IMR-90 (cell line): ENCODE data around the gene SLC4A2. TPM values are rescaled to one million over a fixed set of nuclear protein-coding genes. Genes with fewer than 3 reads are reported as not detected.

Experiments used
- ATAC-seq: fragments of 200-7000 bp; cut with Tn5 transposase; 2 replicates; pipeline ENCODE4 v1.9.1; 2020; ENCODE audit warnings: low read depth, mild to moderate bottlenecking, moderate library complexity
- BruUV-seq: library from RNA; stranded (reverse); fragments of 400-500 nt; replicated peaks from 2 replicates; lab custom pipeline; 2021; lab: Mats Ljungman, UMichigan
- CTCF ChIA-PET: fragments of 300-600 bp; formaldehyde crosslinking; extraction: SDS; loops from one replicate; lab custom pipeline; 2021; ENCODE audit warnings: antibody characterized with exemption; lab: Yijun Ruan, JAX
- POLR2A ChIA-PET: fragments of 300-600 bp; sonication (Branson Sonifier 250); formaldehyde crosslinking; loops from one replicate; lab custom pipeline; 2022; ENCODE audit warnings: antibody characterized with exemption; ENCODE audit not compliant: unreplicated experiment; lab: Charles Lee
- DNase-seq: peaks from one replicate; pipeline ENCODE4 v3.0.0; 2013
- H2AFZ ChIP-seq: replicated peaks from 2 replicates; pipeline ENCODE3; 2013; ENCODE audit warnings: low read length, mild to moderate bottlenecking; ENCODE audit not compliant: poor library complexity
- H2AK5ac ChIP-seq: 2 replicates; pipeline ENCODE4 v1.6.1; 2013; ENCODE audit warnings: low read depth, low read length, inconsistent platforms
- H2AK9ac ChIP-seq: replicated peaks from 2 replicates; pipeline ENCODE3; 2013; ENCODE audit warnings: mild to moderate bottlenecking, low read depth, low read length, moderate library complexity; ENCODE audit not compliant: poor library complexity
- H2BK120ac ChIP-seq: 2 replicates; pipeline ENCODE4 v1.6.1; 2013; ENCODE audit warnings: low read depth, low read length, inconsistent platforms
- H2BK15ac ChIP-seq: 3 replicates; pipeline ENCODE4 v1.6.1; 2013; ENCODE audit warnings: low read depth, low read length, inconsistent platforms
- H2BK20ac ChIP-seq: 2 replicates; pipeline ENCODE4 v1.6.1; 2013; ENCODE audit warnings: low read depth, mild to moderate bottlenecking, inconsistent platforms, low read length, moderate library complexity
- H2BK5ac ChIP-seq: 2 replicates; pipeline ENCODE4 v1.6.1; 2013; ENCODE audit warnings: mild to moderate bottlenecking, low read depth, low read length, inconsistent platforms; ENCODE audit not compliant: poor library complexity, severe bottlenecking
- H3K14ac ChIP-seq: replicated peaks from 2 replicates; pipeline ENCODE4 v1.6.1; 2013; ENCODE audit warnings: low read depth, low read length, inconsistent platforms
- H3K18ac ChIP-seq: 2 replicates; pipeline ENCODE4 v1.6.1; 2013; ENCODE audit warnings: low read depth, low read length, control low read depth
- H3K23ac ChIP-seq: 2 replicates; pipeline ENCODE4 v1.6.1; 2013; ENCODE audit warnings: low read depth, low read length, inconsistent platforms
- H3K27ac ChIP-seq: 2 replicates; pipeline ENCODE4 v1.5.1; 2013; ENCODE audit warnings: mild to moderate bottlenecking, control low read depth, low read length; ENCODE audit not compliant: insufficient read depth
- H3K27me3 ChIP-seq: 2 replicates; pipeline ENCODE4 v1.6.1; 2013; ENCODE audit warnings: low read length; ENCODE audit not compliant: control insufficient read depth, insufficient read depth
- H3K36me3 ChIP-seq: 2 replicates; pipeline ENCODE4 v1.6.1; 2013; ENCODE audit warnings: low read length, mixed read lengths; ENCODE audit not compliant: control insufficient read depth, insufficient read depth
- H3K4ac ChIP-seq: 2 replicates; pipeline ENCODE4 v1.6.1; 2013; ENCODE audit warnings: low read depth, low read length, inconsistent platforms
- H3K4me1 ChIP-seq: 2 replicates; pipeline ENCODE4 v1.6.1; 2013; ENCODE audit warnings: low read length, mixed read lengths; ENCODE audit not compliant: control insufficient read depth, insufficient read depth
- H3K4me2 ChIP-seq: 2 replicates; pipeline ENCODE4 v1.6.1; 2013; ENCODE audit warnings: low read depth, mild to moderate bottlenecking, control low read depth, low read length, moderate library complexity
- H3K4me3 ChIP-seq: 2 replicates; pipeline ENCODE4 v1.5.1; 2013; ENCODE audit warnings: low read depth, mild to moderate bottlenecking, control low read depth, low read length, moderate library complexity; ENCODE audit not compliant: insufficient read depth
- H3K56ac ChIP-seq: 2 replicates; pipeline ENCODE4 v1.6.1; 2013; ENCODE audit warnings: low read length, inconsistent platforms; ENCODE audit not compliant: insufficient read depth; ENCODE audit errors: extremely low read depth
- H3K79me1 ChIP-seq, 2 experiments: 2 replicates each; pipeline ENCODE4 v1.6.1; 2013; ENCODE audit warnings: low read length in 2 of 2, inconsistent platforms in 1 of 2, low read depth in 1 of 2
- H3K9ac ChIP-seq: 2 replicates; pipeline ENCODE4 v1.6.1; 2013; ENCODE audit warnings: low read depth, low read length, control low read depth
- H3K9me1 ChIP-seq: 2 replicates; pipeline ENCODE4 v1.6.1; 2013; ENCODE audit warnings: low read length, inconsistent platforms; ENCODE audit not compliant: insufficient read depth
- H3K9me3 ChIP-seq: 2 replicates; pipeline ENCODE4 v1.6.1; 2013; ENCODE audit warnings: low read length; ENCODE audit not compliant: control insufficient read depth, insufficient read depth
- H4K20me1 ChIP-seq: 2 replicates; pipeline ENCODE4 v1.6.1; 2013; ENCODE audit warnings: low read length, inconsistent platforms; ENCODE audit not compliant: insufficient read depth
- H4K5ac ChIP-seq: 2 replicates; pipeline ENCODE4 v1.6.1; 2013; ENCODE audit warnings: mild to moderate bottlenecking, low read depth, low read length, control low read depth
- H4K8ac ChIP-seq, 2 experiments: 2 replicates each; pipeline ENCODE4 v1.6.1; 2013; ENCODE audit warnings: low read depth in 2 of 2, low read length in 2 of 2, control low read depth in 1 of 2, inconsistent platforms in 1 of 2
- H4K91ac ChIP-seq: 2 replicates; pipeline ENCODE4 v1.6.1; 2013; ENCODE audit warnings: low read depth, low read length, inconsistent platforms; ENCODE audit not compliant: insufficient read depth
- CHD1 ChIP-seq: IDR thresholded peaks from 2 replicates; pipeline ENCODE4 v1.6.1; 2012; ENCODE audit warnings: low read depth, low read length, improper control_type of control experiment
- FOS ChIP-seq: fragments of 150-350 bp; IDR thresholded peaks from 2 replicates; pipeline ENCODE4 v1.6.1; 2016; ENCODE audit warnings: low read depth, low read length
- NFE2L2 ChIP-seq: fragments of 150-350 bp; IDR thresholded peaks from 2 replicates; pipeline ENCODE4 v1.6.1; 2016; ENCODE audit warnings: low read depth, mild to moderate bottlenecking, low read length
- USF2 ChIP-seq: fragments of 150-350 bp; IDR thresholded peaks from 2 replicates; pipeline ENCODE4 v1.6.1; 2017; ENCODE audit warnings: mild to moderate bottlenecking, antibody characterized with exemption, low read length, low read depth
- WGBS, 2 experiments: methylation state at CpG; one replicate each; pipeline versions ENCODE4 v1.1.5 to v1.1.7; 2013; ENCODE audit warnings: missing lambda C conversion rate in 2 of 2; ENCODE audit not compliant: insufficient read length in 1 of 2; ENCODE audit errors: extremely low coverage in 2 of 2; 5-methylcytosine and 5-hydroxymethylcytosine counted together
- dilution Hi-C: fragments of 300-500 bp; cut with HindIII; formaldehyde crosslinking; loops from one replicate; pipeline ENCODE4 v1.14.3; 2018; ENCODE audit warnings: low sequenced_read_pairs; ENCODE audit not compliant: unreplicated experiment
- in situ Hi-C: fragments of 300-500 bp; cut with MboI; formaldehyde crosslinking; loops from 3 replicates; pipeline ENCODE4 v1.14.3; 2019; ENCODE audit warnings: low sequenced_read_pairs, inconsistent platforms, mixed read lengths
- intact Hi-C: fragments of 100-400 bp; cut with micrococcal nuclease; formaldehyde crosslinking; loops from 2 replicates; pipeline ENCODE4 v1.10.0; 2022
- polyA plus RNA-seq, 3 experiments: library from polyadenylated mRNA; depleted of rRNA; stranded (reverse); fragments of >200 nt; gene quantifications; 2 replicates each; pipeline ENCODE4 v1.2.3, GENCODE V29; 2012; ENCODE audit warnings: low replicate concordance in 1 of 3
- total RNA-seq: library from RNA; depleted of rRNA; stranded (reverse); fragments of >200 nt; gene quantifications from 2 replicates; pipeline ENCODE4 v1.2.3, GENCODE V29; 2012
- TF ChIP-seq, protein P1 (sequence below): conservative IDR thresholded peaks from 2 replicates; pipeline ENCODE4 v1.5.1; 2012; ENCODE audit warnings: mild to moderate bottlenecking, low read depth, low read length, improper control_type of control experiment

The SLC4A2 gene
- total and polyA plus RNA-seq, 2 of the 4 experiments (the other 2 are of a cell fraction), result 29.6 to 91.0 TPM

- Histone ChIP-seq H3K27me3 (no peaks in the 10 kb centered on the region), H3K18ac (no peak overlapping the region), H3K4me2 (no peak overlapping the region), H3K14ac (no peak overlapping the region), H3K9ac (no peak overlapping the region), H3K4me1 (peaks cover 6% of the 10 kb centered on the region; the same call in 1 of the 2 replicates), H3K9me1 (0 out of 2 replicates have a peak, but pooled peaks cover 4% of the 10 kb centered on the region), H3K56ac (no peak overlapping the region), H2AFZ (no peak overlapping the region), H4K91ac (no peak overlapping the region), H4K5ac (no peak overlapping the region), H2AK5ac (no peak overlapping the region), H3K36me3 (peaks cover 86% of the 10 kb centered on the region), H2BK120ac (no peak overlapping the region), H4K20me1 (peaks cover 6% of the 10 kb centered on the region), H3K23ac (no peak overlapping the region), H2AK9ac (no peak overlapping the region), H3K79me1 (peaks cover 7 to 30% of the 10 kb centered on the region in 2 experiments), H3K27ac (no peak overlapping the region), H3K9me3 (no peaks in the 10 kb centered on the region), H2BK15ac (no peak overlapping the region), H3K4ac (no peak overlapping the region), H2BK20ac (no peak overlapping the region), H4K8ac (no peak overlapping the region), H2BK5ac (no peak overlapping the region), H3K4me3 (no peak overlapping the region)
- ChIA-PET POLR2A (no interaction called here), CTCF (no interaction called here)
- TF ChIP-seq, protein P1, sequence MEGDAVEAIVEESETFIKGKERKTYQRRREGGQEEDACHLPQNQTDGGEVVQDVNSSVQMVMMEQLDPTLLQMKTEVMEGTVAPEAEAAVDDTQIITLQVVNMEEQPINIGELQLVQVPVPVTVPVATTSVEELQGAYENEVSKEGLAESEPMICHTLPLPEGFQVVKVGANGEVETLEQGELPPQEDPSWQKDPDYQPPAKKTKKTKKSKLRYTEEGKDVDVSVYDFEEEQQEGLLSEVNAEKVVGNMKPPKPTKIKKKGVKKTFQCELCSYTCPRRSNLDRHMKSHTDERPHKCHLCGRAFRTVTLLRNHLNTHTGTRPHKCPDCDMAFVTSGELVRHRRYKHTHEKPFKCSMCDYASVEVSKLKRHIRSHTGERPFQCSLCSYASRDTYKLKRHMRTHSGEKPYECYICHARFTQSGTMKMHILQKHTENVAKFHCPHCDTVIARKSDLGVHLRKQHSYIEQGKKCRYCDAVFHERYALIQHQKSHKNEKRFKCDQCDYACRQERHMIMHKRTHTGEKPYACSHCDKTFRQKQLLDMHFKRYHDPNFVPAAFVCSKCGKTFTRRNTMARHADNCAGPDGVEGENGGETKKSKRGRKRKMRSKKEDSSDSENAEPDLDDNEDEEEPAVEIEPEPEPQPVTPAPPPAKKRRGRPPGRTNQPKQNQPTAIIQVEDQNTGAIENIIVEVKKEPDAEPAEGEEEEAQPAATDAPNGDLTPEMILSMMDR, result no peak
- no peak for TF ChIP-seq CHD1
- no peak for TF ChIP-seq FOS
- TF ChIP-seq USF2, result no peak
- TF ChIP-seq NFE2L2, result no peak
- intact Hi-C loops, result no loop called here
- DNase-seq (no peak), ATAC-seq (no peak)
- dilution Hi-C loops, result no loop called here
- BruUV-seq, result no TSS peak
- WGBS, 2 experiments, result 100% methylated on average over 4 of the region's 15 CpGs; no CpG with 5 or more reads in 1 of the 2 experiments
- in situ Hi-C loops, result no loop called here
These were observed 11.2 kb downstream of the SLC4A2 start for GRCh38 chr7:151070574-151070960.
